OCI-LY1 (cell line): ENCODE data around the gene P3H1.

Experiments
- H2AFZ ChIP-seq: fragments of 200-600 bp; sonication (generic), shearing (Covaris generic); 2 replicates; pipeline ENCODE4 v1.6.0; 2014; ENCODE audit warnings: antibody characterized with exemption, mild to moderate bottlenecking, low read length
- H3F3A ChIP-seq: fragments of 200-600 bp; sonication (generic), shearing (Covaris generic); 2 replicates; pipeline ENCODE4 v1.6.0; 2014; ENCODE audit warnings: mild to moderate bottlenecking, antibody characterized with exemption, low read length, moderate library complexity; ENCODE audit not compliant: insufficient read depth
- H3K27ac ChIP-seq: fragments of 200-600 bp; sonication (generic); 2 replicates; pipeline ENCODE4 v1.5.1; 2014; ENCODE audit warnings: low read length, mixed run types, mild to moderate bottlenecking, low read depth; ENCODE audit not compliant: poor library complexity, severe bottlenecking
- H3K27me3 ChIP-seq: fragments of 200-600 bp; sonication (generic); 2 replicates; pipeline ENCODE4 v1.6.0; 2014; ENCODE audit warnings: antibody characterized with exemption, mild to moderate bottlenecking, low read length, moderate library complexity; ENCODE audit not compliant: insufficient read depth
- H3K36me3 ChIP-seq: fragments of 200-600 bp; sonication (generic); 2 replicates; pipeline ENCODE4 v1.6.1; 2014; ENCODE audit warnings: mild to moderate bottlenecking, antibody characterized with exemption, low read length, moderate library complexity, mixed read lengths; ENCODE audit not compliant: insufficient read depth
- H3K4me1 ChIP-seq: fragments of 200-600 bp; sonication (generic); 2 replicates; pipeline ENCODE4 v1.5.1; 2014; ENCODE audit warnings: mild to moderate bottlenecking, low read length, moderate library complexity; ENCODE audit not compliant: insufficient read depth, severe bottlenecking
- H3K4me2 ChIP-seq: fragments of 200-600 bp; sonication (generic), shearing (Covaris generic); 2 replicates; pipeline ENCODE4 v1.6.1; 2014; ENCODE audit warnings: low read length
- H3K4me3 ChIP-seq: fragments of 200-600 bp; sonication (generic); 2 replicates; pipeline ENCODE4 v1.5.1; 2014; ENCODE audit warnings: low read length, low read depth, mild to moderate bottlenecking, mixed read lengths; ENCODE audit not compliant: poor library complexity, severe bottlenecking
- H3K79me2 ChIP-seq: fragments of 200-600 bp; shearing (Covaris generic); 2 replicates; pipeline ENCODE4 v1.6.1; 2016; ENCODE audit warnings: mixed run types, low read length, mixed read lengths; ENCODE audit not compliant: insufficient read depth
- H3K9ac ChIP-seq: fragments of 200-600 bp; sonication (generic), shearing (Covaris generic); 2 replicates; pipeline ENCODE4 v1.6.1; 2014; ENCODE audit warnings: mild to moderate bottlenecking, low read length, mixed read lengths
- H3K9me2 ChIP-seq: fragments of 200-600 bp; sonication (generic), shearing (Covaris generic); 2 replicates; pipeline ENCODE4 v1.6.1; 2014; ENCODE audit warnings: low read depth, mild to moderate bottlenecking, low read length, mixed read lengths
- H3K9me3 ChIP-seq: fragments of 200-600 bp; shearing (Covaris generic); 2 replicates; pipeline ENCODE4 v1.6.1; 2014; ENCODE audit warnings: low read length, mixed read lengths
- H4K20me1 ChIP-seq: fragments of 200-600 bp; sonication (generic), shearing (Covaris generic); 2 replicates; pipeline ENCODE4 v1.6.0; 2016; ENCODE audit warnings: mild to moderate bottlenecking, low read length; ENCODE audit not compliant: insufficient read depth
- EZH2 ChIP-seq: fragments of 200-600 bp; sonication (generic), shearing (Covaris generic); IDR thresholded peaks from 2 replicates; pipeline ENCODE4 v1.8.0; 2017; ENCODE audit warnings: borderline replicate concordance, mixed run types, mild to moderate bottlenecking, antibody characterized with exemption, low read length, moderate library complexity, mixed read lengths
- TF ChIP-seq, protein P1 (sequence below): fragments of 200-600 bp; sonication (generic), shearing (Covaris generic); IDR thresholded peaks from 2 replicates; pipeline ENCODE4 v1.5.1; 2017; ENCODE audit warnings: mild to moderate bottlenecking, antibody characterized with exemption, low read length, moderate library complexity, mixed read lengths

The P3H1 gene

DNA sequence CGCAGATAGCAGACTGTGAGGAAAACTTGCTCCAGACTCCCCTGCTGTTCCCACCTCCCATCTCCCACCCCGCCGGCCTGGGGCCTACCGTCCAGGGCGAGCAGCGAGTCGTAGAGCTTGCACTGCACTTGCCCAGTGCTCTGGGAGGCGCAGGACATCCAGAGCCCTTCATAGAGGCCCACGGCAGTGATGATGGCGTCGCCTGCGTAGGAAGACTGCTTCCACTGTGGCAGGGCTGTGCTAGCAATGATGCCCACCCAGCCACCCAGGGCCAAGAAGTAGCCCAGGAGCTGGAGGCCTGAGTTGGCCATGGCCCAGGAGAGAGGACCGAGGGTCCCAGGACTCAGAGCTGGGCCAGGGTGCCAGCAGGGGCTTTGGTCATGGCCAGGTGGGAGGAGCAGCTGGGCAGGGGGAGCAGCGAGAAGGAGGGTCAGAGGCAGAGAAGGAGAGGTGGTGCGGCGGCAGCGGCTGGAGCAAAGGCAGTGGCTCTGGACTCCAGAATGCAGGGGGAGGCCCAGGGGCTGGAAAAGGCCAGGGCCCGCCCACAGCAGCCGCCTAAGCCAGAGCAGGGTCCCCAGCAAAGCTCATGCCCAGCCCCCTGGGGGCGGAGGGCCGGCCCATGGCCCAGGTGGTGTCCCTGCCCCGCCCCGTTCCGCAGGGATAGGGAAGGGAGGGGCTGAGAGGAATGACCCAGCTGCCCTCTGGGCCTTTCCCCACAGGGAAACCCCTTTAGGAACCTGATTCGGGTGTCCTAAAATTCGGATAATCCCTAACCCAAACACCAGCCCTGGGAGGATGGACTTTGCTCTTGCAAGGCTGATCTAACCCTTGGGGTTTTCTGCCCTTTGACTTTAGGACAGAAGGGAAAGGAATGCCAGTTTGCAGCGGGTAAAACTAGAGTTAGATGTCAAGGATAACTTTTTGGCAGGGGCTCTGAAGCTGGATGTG, 26.8 kb downstream of the P3H1 start, which contains the start of gene CLDN19:
TSS of gene CLDN19 (minus strand) at position 484 of the 948 bp plus-strand sequence. CDS start at position 311, 173 bp downstream.
- Histone ChIP-seq H3K4me2 (no peak within 1 kb of the TSS), H3K27ac (no peak within 1 kb of the TSS), H3K9me3 (no peaks in the 10 kb centered on the region), H2AFZ (no peak within 1 kb of the TSS), H3F3A (no peaks in the 10 kb centered on the region), H3K4me1 (no peaks in the 10 kb centered on the region), H3K9ac (no peak within 1 kb of the TSS), H3K36me3 (no peaks in the 10 kb centered on the region), H4K20me1 (no peaks in the 10 kb centered on the region), H3K27me3 (no peaks in the 10 kb centered on the region), H3K9me2 (no peaks in the 10 kb centered on the region), H3K4me3 (no peak within 1 kb of the TSS), H3K79me2 (no peaks in the 10 kb centered on the region)
- TF ChIP-seq, protein P1, sequence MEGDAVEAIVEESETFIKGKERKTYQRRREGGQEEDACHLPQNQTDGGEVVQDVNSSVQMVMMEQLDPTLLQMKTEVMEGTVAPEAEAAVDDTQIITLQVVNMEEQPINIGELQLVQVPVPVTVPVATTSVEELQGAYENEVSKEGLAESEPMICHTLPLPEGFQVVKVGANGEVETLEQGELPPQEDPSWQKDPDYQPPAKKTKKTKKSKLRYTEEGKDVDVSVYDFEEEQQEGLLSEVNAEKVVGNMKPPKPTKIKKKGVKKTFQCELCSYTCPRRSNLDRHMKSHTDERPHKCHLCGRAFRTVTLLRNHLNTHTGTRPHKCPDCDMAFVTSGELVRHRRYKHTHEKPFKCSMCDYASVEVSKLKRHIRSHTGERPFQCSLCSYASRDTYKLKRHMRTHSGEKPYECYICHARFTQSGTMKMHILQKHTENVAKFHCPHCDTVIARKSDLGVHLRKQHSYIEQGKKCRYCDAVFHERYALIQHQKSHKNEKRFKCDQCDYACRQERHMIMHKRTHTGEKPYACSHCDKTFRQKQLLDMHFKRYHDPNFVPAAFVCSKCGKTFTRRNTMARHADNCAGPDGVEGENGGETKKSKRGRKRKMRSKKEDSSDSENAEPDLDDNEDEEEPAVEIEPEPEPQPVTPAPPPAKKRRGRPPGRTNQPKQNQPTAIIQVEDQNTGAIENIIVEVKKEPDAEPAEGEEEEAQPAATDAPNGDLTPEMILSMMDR: no peak
- no peak for TF ChIP-seq EZH2

DNA sequence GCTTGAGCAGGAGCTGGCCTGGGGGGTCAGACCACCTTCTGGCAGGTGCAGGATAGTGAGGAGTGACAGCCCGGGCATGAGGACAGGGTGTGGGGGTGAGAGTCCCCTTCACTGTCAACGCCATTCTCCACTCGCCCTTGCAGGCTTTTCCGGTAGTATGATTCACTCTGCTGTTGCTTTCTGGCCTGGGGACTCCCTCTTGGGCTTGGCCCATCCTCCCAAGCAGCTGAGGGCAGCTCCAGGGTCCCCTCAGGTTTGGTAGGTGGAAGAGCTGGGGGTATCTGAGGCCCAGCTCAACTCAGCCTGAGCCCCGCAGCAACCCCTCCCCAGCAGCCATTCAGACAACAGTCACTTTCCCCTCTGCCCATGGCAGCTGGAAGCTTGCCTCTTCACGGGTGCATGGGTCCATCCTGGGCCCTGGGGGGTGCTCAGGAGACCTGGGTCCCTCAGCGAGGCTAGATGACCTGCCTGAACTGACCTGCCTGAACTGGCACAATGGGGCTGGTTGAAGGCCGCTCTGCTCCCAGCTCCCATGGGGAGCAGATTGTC, 28.1 kb downstream of the P3H1 start:
- H3K9ac ChIP-seq: no peak overlapping the region
- no peaks in the 10 kb centered on the region; the same call in 1 of the 2 replicates for H3K27me3 ChIP-seq
- TF ChIP-seq EZH2: no peak
- TF ChIP-seq, protein P1: no peak
- no peaks in the 10 kb centered on the region for H3K9me2 ChIP-seq
- no peaks in the 10 kb centered on the region for H3F3A ChIP-seq
- no peak overlapping the region for H3K27ac ChIP-seq
- no peak overlapping the region for H2AFZ ChIP-seq
- no peaks in the 10 kb centered on the region for H3K79me2 ChIP-seq
- no peaks in the 10 kb centered on the region for H3K4me1 ChIP-seq
- no peak overlapping the region for H3K4me2 ChIP-seq
- no peaks in the 10 kb centered on the region for H4K20me1 ChIP-seq
- no peak overlapping the region for H3K4me3 ChIP-seq
- no peaks in the 10 kb centered on the region for H3K9me3 ChIP-seq
- no peaks in the 10 kb centered on the region for H3K36me3 ChIP-seq

DNA sequence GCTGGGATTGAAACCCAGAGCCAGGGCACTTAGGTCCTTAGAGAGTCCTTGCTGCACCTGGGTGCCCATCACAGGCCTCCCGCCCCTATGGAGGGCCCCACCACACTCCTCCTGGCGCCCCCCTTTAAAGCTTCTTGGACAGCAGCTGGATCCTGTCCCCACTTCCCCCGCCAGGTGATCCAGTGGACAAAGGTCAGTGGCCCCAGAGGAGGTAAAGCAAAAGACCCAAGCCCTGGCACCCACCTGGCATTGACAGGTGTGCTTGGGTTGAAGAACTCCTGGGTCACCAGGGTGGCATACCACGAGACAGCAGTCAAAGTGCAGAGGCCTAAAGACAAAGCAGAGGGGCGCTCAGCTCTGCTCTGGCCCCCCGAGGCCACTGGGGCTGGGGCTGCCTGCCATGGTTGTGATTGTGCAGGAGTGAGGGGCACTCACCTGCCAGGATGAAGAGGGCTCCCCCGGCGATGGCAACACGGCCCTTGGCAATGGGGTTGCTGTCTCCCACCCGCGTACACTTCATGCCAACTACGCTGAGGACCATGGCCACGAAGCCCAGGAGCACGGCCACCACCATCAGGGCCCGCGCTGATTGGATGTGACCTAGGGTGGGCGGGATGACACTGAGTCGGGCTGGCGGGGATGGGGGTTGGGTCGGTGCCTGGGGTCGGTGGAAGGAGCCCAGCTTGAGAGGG, 28.7 kb downstream of the P3H1 start:
- Histone ChIP-seq H3K36me3 (no peaks in the 10 kb centered on the region), H3K27ac (no peak overlapping the region)
- TF ChIP-seq, protein P1: no peak
- TF ChIP-seq EZH2: no peak

More for the DNA sequence above, 28.7 kb downstream of the P3H1 start:
- Histone ChIP-seq H3K4me3 (no peak overlapping the region), H3K79me2 (no peaks in the 10 kb centered on the region), H3F3A (no peaks in the 10 kb centered on the region), H3K9me2 (no peaks in the 10 kb centered on the region), H3K4me1 (no peaks in the 10 kb centered on the region), H3K9ac (no peak overlapping the region), H3K9me3 (no peaks in the 10 kb centered on the region), H3K27me3 (no peaks in the 10 kb centered on the region; the same call in 1 of the 2 replicates), H2AFZ (no peak overlapping the region), H4K20me1 (no peaks in the 10 kb centered on the region), H3K4me2 (no peak overlapping the region)
